Kidney capillary endothelial cell (primary cell): Measurements from ENCODE around the gene SH2D3C.
"Not testable (repeated sequence)": the region's sequence is repeated elsewhere in the genome, so short reads cannot be mapped to it uniquely, and the experiment has no call there.

Source experiments
- DNase-seq: peaks from one replicate; pipeline ENCODE4 v3.0.0-alpha.2; 2018; ENCODE audit warnings: low spot score

SH2D3C gene

DNA sequence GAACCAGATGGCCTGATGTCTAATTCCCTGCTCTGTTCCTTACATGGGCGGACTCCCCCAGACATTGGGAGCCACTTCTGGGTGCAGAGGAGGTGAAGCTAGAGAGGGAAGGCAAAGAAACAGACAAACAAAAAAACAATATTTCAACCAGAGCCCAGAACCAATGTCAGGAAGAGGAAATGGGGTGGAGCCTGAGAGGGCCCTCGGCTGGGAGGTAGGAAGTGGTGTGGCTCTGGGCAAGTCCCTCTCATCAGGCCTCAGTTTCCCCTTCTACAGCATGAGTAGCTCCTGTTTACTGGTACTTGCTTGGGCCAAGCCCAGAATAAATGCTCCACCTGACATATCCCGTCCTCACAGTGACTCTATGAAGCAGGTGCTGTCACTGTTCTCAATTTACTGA, 11.1 kb downstream of the SH2D3C start:
- DNase-seq, result no peak

DNA sequence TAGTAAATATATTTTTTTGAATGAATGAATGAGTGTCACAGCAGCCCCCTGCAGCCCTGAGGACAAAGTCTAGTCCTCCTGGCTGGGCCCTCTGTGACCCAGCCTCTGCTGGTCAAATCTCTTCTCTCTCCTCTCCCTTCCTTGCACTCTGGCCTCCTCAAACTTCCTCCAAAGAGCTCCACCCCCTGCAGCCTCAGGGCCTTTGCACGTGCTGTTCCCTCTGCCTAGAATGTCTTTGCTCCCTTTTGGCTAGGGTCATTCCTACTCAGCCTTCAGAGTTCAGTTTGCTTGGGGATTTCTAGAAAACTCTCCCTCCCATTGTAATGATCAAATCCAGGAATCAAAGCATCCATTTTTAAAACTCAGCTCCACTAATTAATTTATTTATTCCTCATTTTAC, 13.0 kb downstream of the SH2D3C start:
- no peak for DNase-seq

DNA sequence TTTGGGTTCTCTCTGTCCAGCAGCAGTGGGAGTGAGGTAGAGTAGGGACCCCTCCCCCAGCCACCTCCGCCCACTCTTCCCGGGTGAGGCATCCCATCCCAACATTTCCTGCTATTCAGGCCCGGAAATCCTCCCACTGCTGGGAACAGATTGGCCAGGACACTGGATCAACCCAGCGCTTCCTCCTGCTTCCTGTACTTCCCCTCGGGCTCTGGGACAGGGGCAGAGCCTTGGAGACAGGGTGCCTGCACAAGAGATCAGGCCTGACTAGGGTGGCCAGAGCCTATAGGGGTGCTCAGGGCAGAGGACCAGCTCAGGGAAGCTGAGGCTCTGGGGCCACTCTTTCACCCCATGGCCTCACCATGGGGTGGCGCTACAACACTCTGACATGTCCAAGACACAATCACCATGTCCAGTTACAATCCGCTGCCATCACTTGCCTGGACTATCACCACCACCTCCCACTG, 14.5 kb downstream of the SH2D3C start:
- DNase-seq, result peak; percentile 97

DNA sequence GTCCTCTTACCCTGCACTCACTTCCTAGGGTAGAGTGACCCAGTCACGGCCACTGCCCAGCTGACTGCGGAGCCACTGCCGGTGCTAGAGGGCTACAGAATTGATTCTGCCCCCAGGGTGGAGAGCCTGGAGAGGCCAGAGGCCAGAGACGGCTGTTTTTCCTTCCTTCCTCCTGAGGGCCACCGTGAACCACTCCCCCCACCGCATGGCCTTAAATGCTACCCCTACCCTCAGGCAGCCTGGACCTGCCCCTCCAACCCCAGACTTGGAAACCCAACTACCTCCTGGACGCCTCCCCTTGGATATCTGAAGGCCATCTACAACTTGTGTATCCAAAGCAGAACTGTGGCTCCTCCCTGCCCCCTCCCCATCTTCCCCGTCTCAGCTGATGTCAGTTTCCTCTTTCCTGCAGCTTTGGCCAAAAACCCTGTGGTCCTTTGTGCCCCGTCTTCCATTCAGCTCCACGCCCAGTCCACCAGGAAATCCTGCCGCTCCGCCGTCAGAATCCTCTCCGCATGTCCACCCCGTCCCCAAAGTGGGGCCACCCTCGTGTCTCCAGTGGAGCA, 16.3 kb downstream of the SH2D3C start:
- peak; percentile 86 for DNase-seq

DNA sequence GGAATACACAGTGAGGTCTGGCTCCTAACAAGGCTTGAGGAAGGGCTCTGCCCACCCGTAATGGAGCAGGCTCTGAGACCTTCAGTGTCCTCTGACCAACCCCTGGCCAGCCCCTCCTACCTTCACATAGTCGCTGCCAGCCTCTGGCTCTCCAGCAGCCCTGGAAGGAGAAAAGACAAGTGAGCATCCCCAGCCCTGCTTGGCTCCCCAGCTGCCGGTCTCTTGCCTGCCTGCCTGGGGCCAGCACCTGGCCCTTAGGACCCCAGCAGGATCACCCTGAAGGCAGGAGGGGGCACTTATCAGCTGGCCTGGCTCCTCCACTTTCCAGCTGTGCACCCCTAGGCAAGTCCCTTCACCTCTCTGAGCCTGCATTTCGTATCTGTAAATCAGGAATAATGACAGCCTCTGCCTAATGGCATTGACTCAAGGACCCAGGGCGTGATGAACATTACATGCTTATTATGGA, 16.9 kb downstream of the SH2D3C start:
- DNase-seq, result no peak

DNA sequence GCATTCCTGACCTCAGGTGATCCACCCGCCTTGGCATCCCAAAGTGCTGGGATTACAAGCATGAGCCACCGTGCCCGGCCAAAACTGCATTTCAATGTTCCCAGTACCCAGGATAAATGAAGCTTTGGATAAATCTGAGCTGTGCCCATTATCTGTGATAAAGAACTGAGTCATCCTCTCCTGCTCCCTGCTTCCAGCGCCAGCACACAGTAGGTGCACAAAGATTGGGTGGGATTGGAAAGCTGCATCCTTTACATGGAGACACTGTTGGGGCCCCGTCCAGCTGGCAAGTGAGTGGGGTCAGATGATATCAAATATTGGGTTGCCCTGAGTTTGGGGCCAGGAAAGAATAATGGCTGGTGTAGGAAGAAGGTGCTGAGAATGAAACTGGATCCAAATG, 17.4 kb downstream of the SH2D3C start:
- no peak for DNase-seq

DNA sequence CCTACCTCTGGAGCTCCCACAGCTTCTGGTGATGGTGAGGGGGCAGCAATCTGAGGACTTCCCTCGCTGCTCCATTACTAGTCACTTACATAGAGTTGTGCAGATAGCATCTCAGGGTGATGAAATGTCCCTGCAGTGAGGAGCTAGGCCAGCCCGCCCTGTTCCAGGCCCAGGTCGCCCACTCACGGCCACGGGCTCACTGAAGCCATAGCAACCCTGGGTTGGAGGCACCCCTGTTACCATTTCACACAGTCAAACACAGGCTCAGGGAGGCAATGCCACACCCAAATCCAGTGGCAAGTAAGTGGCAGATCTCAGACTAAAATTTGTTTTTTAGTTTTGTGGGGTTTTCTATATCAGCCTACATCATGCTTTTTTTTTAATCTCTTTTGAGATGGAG, 19.6 kb downstream of the SH2D3C start:
- DNase-seq, result no peak

DNA sequence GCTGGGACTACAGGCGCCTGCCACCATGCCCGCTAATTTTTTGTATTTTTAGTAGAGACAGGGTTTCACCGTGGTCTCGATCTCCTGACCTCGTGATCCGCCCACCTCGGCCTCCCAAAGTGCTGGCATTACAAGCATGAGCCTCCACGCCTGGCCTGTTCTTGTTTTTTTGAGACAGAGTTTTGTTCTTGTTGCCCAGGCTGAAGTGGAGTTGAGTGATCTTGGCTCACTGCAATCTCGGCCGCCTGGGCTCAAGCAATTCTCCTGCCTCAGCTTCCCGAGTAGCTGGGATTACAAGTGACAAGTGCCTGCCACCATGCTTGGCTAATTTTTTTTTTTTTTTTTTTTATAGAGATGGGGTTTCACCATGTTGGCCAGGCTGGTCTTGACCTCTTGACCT, 21.7 kb downstream of the SH2D3C start:
- DNase-seq, result not testable (repeated sequence)

DNA sequence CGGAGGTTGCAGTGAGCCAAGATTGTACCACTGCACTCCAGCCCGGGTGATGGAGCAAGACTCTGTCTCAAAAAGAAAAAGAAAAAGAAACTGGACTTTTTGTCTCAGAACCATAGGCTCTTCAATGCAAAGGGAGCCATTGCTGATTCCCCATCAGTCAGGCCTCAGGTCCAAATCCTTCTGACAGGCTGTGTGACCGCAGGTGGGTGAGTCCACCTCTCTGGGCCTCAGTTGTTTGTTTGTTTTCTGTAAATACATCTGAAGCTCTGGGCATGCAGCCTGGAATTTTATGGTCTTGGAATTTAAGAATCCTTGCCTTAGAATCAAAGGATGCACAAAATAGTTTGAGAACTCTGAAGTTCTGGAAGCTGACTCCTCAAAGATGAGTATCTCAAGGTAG, 22.2 kb downstream of the SH2D3C start:
- DNase-seq, result no peak

DNA sequence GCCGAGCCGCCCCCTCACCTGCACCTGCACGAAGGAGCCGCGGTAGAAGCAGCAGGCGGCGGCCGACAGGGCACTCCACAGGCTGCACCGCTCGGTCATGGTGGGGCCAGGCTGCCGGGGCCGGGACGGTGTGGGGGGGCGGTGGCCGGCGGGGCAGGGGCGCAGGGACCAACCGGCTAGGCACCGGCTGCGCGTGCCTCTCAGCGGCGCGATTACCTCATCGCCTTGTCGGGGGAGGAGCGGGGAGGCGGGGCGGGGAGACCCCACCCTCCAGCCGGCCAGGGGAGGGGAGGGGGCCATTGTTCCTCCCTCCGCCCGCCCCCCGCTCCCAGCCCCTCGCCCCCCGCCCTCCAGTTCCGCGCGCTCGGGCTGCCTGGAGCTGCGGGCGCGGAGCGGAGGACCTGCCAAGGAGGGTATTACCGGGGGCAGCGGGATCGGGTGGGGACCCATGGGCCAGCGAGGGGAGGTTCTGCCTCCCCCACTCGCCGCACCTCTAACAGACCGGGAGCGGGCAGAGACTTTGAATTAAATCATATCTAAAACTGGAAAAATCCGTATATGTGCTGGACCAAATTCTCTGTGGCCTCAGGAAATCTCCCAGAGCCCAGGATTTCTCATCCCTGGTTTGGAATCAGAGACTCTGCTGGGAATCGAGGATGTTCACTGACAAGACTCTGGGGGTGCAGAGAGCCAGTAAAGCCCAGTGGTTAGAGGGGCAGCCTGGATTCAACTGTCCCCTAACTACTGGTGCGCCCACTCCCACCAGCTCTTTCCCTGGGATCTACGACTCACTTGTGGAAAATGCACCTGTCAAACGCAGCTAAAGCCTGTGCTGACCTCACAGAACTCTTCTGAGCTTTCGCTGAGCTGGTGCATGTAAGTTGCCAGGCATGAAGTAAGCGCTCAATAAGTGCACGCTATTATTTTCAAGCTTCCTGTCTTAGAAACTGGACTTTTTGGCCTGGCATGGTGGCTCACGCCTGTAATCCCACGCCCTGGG, 23.1 kb downstream of the SH2D3C start:
- DNase-seq, result no peak

DNA sequence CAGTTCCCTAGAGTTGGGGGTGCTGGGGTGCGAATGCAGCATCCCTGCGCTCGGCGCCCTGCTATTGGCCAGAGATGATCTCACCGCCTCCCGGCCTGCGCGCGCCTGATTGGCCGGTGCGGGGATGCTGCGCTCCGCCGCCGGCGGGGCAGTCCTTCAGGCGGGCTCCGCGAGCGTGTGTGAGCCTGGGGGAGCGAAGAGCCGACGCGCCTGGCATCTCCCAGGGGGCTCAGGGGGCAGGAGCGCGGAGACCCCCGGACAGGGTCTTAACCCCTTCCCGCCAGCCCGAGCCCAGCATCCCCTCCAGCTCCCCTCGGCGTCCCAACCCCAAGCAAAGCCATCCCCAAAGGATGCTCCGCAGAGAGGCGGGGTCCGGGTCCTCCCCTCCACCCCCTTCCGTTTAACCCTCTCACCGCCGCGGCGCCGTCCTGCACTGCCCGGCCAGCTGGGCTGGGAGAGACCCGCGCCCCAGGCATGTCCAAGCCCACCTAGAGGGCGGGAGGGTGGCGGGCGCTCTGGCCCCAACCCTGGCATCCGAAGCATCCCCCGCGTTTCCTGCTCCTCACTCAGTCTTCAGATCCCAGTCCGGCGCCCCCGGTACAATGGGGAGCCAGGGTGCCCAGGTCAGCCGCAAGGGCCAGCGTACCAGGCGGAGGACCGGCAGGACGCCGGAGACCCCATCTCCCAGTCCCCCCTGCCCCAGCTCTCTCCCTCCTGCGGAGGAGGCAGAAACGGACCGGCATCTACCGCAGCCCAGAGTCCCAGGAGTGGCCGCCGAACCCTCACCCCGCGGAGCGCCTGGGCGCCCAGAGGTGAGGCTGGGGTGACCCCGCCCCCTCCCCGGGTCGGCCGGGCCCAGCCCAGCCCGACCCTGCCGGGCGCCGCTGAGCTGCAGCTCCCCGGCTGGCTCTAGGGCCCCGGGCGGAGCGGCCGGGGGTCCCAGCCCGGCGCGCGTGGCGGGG, 24.1 kb downstream of the SH2D3C start:
- DNase-seq, result no peak

DNA sequence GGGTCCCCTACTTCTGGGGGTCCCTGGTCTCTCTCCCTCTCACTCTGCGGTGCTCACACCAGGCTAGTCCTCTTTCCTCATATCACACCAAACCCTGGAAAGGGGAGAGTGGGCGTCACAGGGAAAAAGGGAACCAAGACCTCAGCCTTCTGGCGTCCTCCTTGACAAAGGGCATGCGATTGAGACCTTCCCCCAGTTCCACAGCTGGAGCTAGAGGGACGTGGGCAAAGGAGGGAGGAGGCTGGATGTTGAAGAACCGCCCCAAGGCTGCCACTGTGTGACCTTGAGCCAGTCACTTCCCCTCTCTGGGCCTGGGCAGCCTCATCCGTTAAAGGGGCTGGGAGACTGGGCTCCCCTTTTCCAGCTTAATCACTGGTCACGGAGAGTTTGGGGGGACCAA, 24.8 kb downstream of the SH2D3C start:
- DNase-seq, result no peak

DNA sequence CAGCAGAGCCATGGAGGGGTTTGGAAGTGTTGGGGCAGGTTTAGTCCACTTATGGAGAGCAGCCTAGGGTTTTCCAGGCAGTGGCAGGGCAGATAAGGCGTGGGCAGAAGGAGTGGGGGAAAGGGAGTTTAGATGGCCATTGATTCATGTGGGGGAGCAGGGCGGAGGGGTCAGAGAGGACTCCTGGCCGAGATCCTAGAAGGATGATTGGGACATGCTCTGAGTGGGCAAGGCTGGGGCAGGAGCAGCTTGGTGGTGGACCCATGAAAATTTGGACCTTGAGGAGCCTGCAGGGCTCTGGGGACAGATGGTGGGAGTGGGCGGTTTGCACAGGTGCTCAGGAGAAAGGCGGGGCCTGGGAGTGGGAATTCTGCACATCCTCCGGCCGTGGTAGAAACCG, 25.3 kb downstream of the SH2D3C start:
- DNase-seq, result no peak

DNA sequence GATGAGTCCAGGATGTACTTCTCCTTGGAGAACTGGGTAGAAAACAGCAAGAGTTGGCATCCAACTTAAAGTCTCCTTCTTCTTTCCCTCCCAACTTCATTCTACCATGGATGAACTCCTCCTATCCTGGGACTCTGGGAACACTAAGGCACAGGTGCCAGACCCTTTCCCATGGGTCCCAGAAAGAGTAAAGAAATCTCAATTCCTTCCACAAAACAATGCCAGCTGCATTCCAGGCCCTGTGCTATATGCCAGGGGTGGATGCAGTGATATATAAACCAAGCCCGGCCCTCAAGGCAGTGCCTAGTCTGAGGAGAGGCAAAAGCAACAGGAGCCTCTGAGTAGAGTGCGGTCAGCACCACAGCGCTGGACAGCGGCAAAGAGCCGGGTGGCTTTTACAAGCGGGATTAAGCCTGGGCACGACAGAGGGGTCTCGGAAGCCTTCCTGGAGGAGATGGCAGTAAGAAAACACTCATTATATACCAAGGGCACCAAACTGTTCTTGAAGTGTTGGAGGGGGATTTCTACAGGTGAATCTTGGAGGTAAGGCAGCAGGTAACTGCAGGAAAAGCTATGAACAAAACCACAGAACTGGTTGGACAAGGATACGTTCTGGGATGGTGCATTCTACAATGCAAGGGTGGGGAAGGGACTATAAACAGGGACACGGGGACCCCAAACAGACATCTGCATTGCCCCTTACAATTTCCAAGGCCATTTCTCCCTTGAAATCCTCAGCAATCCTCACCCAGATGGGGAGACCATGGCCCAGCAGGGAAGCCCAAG, 27.0 kb downstream of the SH2D3C start:
- DNase-seq, result no peak

DNA sequence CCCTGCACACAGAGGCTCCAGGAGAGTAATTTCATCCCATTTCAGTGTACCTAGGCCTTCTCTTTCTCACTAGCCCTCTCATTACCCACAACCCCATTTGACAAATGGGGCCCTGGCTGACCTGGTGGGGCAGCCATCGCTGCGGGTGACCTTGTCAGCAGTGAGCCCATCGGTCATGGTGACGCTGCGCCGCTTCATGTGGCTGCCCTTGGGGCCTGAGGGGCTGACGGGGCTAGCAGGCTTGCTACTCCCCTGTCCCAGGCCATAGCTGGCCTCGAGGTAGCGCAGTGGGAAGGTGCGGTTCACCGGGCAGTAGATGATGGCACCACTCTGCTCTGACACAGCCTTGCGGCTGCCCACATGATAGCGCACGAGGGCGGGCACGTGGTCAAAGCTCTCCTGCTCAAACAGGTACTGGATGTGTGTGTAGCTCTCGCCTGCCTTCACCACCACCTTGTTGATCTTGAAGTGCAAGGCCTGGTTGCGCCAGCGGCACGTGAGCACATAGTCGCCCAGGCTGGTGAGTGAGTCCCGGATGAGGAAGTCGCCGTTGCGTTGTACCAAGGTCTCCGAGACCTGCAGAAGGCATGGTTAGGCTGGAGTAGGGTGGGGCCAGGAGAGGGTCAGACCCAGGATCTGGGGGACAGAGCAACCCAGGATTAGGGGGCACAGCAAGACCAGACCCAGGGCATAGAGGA, 29.2 kb downstream of the SH2D3C start:
- no peak for DNase-seq

DNA sequence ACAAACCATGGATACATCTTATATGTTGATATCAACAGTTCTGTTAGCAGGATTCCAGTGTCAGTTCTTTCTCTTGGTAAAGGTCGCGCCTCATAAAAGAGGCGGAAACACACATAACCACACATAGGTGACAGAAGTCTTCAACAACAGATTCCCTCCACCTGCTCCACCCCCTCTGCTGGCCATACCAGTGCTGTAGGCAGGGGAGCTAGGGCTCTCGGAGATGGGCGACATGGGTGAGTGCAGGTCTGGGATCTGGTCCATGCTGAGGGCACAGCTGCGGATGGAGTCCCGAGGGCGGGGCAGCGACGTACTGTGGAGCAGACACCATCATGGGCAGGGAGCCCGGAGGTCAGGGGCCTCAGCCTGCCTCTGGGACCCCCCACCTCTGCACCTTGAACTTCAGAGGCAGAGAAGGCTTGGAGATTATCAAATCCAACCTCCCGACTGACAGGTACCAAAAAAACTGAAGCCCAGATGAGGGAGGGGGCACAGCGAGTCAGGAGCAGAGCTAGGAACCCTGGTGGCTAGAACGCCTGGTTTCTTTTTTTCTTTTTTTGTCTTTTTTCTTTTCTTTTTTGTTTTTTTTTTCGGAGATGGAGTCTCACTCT, 31.4 kb downstream of the SH2D3C start:
- no peak for DNase-seq

DNA sequence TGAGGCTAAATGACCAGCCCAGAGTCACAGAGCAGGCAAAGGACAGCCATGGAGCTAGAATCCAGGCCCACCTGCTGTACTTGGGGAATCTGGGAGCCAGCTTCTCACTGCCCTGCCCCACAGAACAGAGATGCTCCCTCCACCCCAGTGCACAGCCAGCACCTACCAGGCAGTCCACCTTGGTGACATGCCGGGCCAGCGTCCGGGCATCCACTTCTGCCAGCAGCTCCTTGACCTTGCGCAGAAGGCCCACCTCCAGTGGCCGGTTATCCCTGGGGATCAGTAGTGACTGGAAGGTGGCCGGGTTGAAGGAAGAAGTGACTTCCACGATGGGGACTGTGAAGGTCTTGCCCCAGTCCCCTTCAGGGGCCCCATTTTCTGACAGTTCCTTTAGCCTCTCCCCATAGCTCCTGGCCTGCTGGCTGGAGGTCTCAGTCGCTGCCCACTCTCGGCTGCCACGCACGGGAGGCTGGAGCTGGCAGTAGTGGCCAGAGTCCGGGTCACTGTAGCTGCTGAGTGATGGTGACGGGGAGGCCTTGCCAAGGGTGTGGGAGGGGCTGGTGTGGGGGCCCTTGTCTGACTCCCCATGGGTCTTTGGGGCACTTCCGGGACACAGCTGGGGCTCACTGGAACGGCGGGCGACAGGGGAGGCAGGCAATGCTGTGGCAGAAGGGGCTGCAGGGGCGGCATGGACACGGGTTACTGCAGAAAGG, 33.9 kb downstream of the SH2D3C start:
- no peak for DNase-seq

DNA sequence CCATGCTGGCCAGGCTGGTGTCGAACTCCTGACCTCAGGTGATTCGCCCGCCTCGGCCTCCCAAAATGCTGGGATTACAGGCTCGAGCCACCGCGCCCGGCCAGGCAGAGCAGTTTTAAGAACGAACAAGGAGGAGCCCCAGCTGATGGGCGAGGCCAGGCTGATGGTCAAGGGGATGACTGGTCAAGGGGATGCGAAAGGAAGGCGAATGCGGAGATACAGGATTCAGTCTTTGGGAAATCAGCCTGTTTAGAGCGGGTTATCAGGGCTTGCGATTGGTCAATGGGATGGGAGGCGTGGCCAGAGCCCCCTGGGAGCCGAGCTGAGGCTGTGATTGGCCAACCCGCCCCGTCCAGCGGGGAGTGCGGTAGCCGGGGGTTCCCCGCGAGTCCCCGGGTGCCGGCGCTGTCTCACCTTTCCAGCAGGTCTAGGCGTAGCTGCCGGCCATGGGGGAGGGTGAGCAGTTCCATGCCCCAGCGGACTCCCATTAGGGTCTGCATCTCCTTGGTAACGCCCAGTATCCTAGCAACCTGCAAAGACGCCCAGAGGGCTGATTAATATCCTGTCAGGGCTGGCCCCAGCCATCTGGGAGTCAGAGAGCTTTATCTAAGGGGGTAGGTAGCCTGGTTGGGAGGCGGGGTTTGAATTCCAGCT, 35.9 kb downstream of the SH2D3C start:
- no peak for DNase-seq

DNA sequence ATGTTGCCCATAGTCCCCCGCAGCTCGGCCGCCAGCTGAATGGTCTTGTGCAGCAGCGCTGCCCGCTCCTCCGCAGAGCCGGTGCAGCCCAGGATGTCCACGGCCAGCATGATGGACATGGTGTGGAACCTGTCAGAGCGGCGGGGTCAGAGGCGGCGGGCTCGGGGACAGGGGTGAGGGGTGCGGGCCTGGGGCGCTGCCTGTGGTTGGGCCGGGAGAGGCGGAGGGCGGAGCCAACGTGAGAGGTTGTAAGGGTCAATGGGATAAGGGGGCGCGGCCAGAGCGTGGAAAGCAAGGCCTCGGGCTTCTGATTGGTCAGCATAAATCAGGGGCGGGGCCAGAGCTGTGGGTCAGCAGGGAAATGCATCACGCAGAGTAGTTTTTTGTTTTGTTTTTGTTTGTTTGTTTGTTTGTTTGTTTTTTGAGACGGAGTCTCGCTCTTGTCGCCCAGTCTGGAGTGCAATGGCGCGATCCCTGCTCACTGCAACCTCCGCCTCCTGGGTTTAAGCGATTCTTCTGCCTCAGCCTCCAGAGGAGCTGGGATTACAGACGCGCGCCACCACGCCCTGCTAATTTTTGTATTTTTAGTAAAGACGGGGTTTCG, 36.5 kb downstream of the SH2D3C start:
- no peak for DNase-seq
